HFF-Myc (cell line): ENCODE measurements around the gene ADAP2.

Experiments used
- DNase-seq: peaks from one replicate; pipeline ENCODE4 v3.0.0-alpha.2; 2011; ENCODE audit warnings: low read depth; ENCODE audit errors: extremely low read depth
- H3K4me3 ChIP-seq: replicated peaks from 2 replicates; pipeline ENCODE4 v1.5.1; 2011; ENCODE audit warnings: low read depth, mild to moderate bottlenecking, control low read depth, low read length
- CTCF ChIP-seq: IDR thresholded peaks from 2 replicates; pipeline ENCODE4 v1.5.1; 2012; ENCODE audit warnings: mild to moderate bottlenecking, low read depth, low read length, control low read depth; ENCODE audit errors: missing control alignments

ADAP2 gene

GRCh38 chr17:30950669-30951399 is 29.1 kb downstream of the ADAP2 start:
- H3K4me3 ChIP-seq = no peak overlapping the region
- DNase-seq = peak; percentile 57
- no peak for TF ChIP-seq CTCF

- no peak for DNase-seq
- no peak for TF ChIP-seq CTCF
Observed at GRCh38 chr17:30952638-30953393, 31.1 kb downstream of the ADAP2 start.

GRCh38 chr17:30954046-30954830 is 32.5 kb downstream of the ADAP2 start:
- TF ChIP-seq CTCF = no peak
- DNase-seq = no peak
- no peak overlapping the region for H3K4me3 ChIP-seq

More at GRCh38 chr17:30952638-30953393, 31.1 kb downstream of the ADAP2 start:
- no peak overlapping the region for H3K4me3 ChIP-seq

GRCh38 chr17:30956764-30957374 is 35.1 kb downstream of the ADAP2 start:
- H3K4me3 ChIP-seq = no peak overlapping the region
- TF ChIP-seq CTCF = no peak
- DNase-seq = no peak

- H3K4me3 ChIP-seq = no peak overlapping the region
- DNase-seq = no peak
- TF ChIP-seq CTCF = no peak
Observed at GRCh38 chr17:30957741-30958140, 36.0 kb downstream of the ADAP2 start.

- TF ChIP-seq CTCF = no peak
- no peak for DNase-seq
- H3K4me3 ChIP-seq = no peak overlapping the region
Observed at GRCh38 chr17:30958187-30958586, 36.4 kb downstream of the ADAP2 start.
